Nephron (organoid): ENCODE measurements around the gene SLC6A13.

Source experiments
- H3K27ac Mint-ChIP-seq, 3 experiments: 2 replicates each; pipeline ENCODE4 v1.8.0; 2020; ENCODE audit warnings: mixed read lengths in 3 of 3, mild to moderate bottlenecking in 2 of 3, moderate library complexity in 1 of 3
- H3K27me3 Mint-ChIP-seq: 2 replicates; pipeline ENCODE4 v1.8.0; 2021; ENCODE audit warnings: low read depth, mild to moderate bottlenecking, moderate library complexity, mixed read lengths
- H3K36me3 Mint-ChIP-seq: 2 replicates; pipeline ENCODE4 v1.8.0; 2020; ENCODE audit warnings: low read depth, mixed read lengths
- H3K4me1 Mint-ChIP-seq: 2 replicates; pipeline ENCODE4 v1.8.0; 2020; ENCODE audit warnings: mixed read lengths
- H3K4me3 Mint-ChIP-seq, 3 experiments: 2 replicates each; pipeline ENCODE4 v1.8.0; 2020; ENCODE audit warnings: mild to moderate bottlenecking in 3 of 3, mixed read lengths in 3 of 3, moderate library complexity in 2 of 3
- H3K9me3 Mint-ChIP-seq: 2 replicates; pipeline ENCODE4 v1.8.0; 2020; ENCODE audit warnings: mixed read lengths
- CTCF ChIP-seq, 3 experiments: fragments of 200-600 bp; sonication (generic); IDR thresholded peaks; one replicate each; pipeline ENCODE4 v1.5.0; 2021; ENCODE audit warnings: antibody characterized with exemption in 3 of 3; ENCODE audit not compliant: unreplicated experiment in 3 of 3

SLC6A13 gene

GRCh38 chr12:179131-179884, 83.3 kb downstream of the SLC6A13 start:
- peaks cover 14% of the 10 kb centered on the region for H3K27me3 Mint-ChIP-seq
- H3K4me1 Mint-ChIP-seq = peaks cover 40% of the 10 kb centered on the region
- H3K27ac Mint-ChIP-seq = peak overlapping the region in 2 of 3 experiments; percentile 59 to 81
- no peak overlapping the region for H3K4me3 Mint-ChIP-seq
- H3K9me3 Mint-ChIP-seq = no peaks in the 10 kb centered on the region
- no peak for TF ChIP-seq CTCF (IDR thresholded peaks at IDR 0.05; ENCODE audit: unreplicated experiment in 3 of 3)
- no peaks in the 10 kb centered on the region for H3K36me3 Mint-ChIP-seq

- Mint-ChIP-seq H3K4me1 (peaks cover 45% of the 10 kb centered on the region), H3K9me3 (no peaks in the 10 kb centered on the region), H3K36me3 (no peaks in the 10 kb centered on the region), H3K27me3 (peaks cover 13% of the 10 kb centered on the region), H3K4me3 (peak overlapping the region in 1 of 3 experiments; percentile 21), H3K27ac (peak overlapping the region in 2 of 3 experiments; percentile 59 to 81)
- no peak for TF ChIP-seq CTCF (IDR thresholded peaks at IDR 0.05; ENCODE audit: unreplicated experiment in 3 of 3)
Observed at GRCh38 chr12:178829-179109, 83.9 kb downstream of the SLC6A13 start.

- Mint-ChIP-seq H3K9me3 (no peaks in the 10 kb centered on the region), H3K27ac (peak overlapping the region; percentile 16 to 81 (median 63)), H3K4me3 (peak overlapping the region in 1 of 3 experiments; percentile 21), H3K27me3 (peaks cover 9% of the 10 kb centered on the region), H3K4me1 (peaks cover 45% of the 10 kb centered on the region), H3K36me3 (no peaks in the 10 kb centered on the region)
- TF ChIP-seq CTCF (IDR thresholded peaks at IDR 0.05; ENCODE audit: unreplicated experiment in 3 of 3) = no peak
Observed at GRCh38 chr12:177980-178828, 84.4 kb downstream of the SLC6A13 start.

- peaks cover 52% of the 10 kb centered on the region for H3K4me1 Mint-ChIP-seq
- no peak for TF ChIP-seq CTCF (IDR thresholded peaks at IDR 0.05; ENCODE audit: unreplicated experiment in 3 of 3)
Observed at GRCh38 chr12:177336-177979, 85.2 kb downstream of the SLC6A13 start.

GRCh38 chr12:176321-177181, 86.1 kb downstream of the SLC6A13 start:
- Mint-ChIP-seq H3K4me3 (no peak overlapping the region), H3K27me3 (peaks cover 14% of the 10 kb centered on the region), H3K4me1 (peaks cover 55% of the 10 kb centered on the region), H3K36me3 (no peaks in the 10 kb centered on the region), H3K9me3 (no peaks in the 10 kb centered on the region), H3K27ac (peak overlapping the region; percentile 40 to 86 (median 56))
- TF ChIP-seq CTCF (IDR thresholded peaks at IDR 0.05; ENCODE audit: unreplicated experiment in 3 of 3) = no peak

More at GRCh38 chr12:177336-177979, 85.2 kb downstream of the SLC6A13 start:
- Mint-ChIP-seq H3K36me3 (no peaks in the 10 kb centered on the region), H3K27ac (peak overlapping the region; percentile 16 to 81 (median 63)), H3K27me3 (peaks cover 12% of the 10 kb centered on the region), H3K4me3 (no peak overlapping the region), H3K9me3 (no peaks in the 10 kb centered on the region)
